Stimulated activated naive CD4-positive, alpha-beta T cell treated with Interleukin-2 at 50 U/mL for 16 hours (primary cell): ENCODE measurements around the gene CPNE5.
A peak's percentile ranks its signal among the peaks of the same experiment; 100 is the strongest.

Source experiments
- DNase-seq: peaks from one replicate; lab custom pipeline; 2025; lab: John Stamatoyannopoulos, UW

Gene CPNE5

DNA sequence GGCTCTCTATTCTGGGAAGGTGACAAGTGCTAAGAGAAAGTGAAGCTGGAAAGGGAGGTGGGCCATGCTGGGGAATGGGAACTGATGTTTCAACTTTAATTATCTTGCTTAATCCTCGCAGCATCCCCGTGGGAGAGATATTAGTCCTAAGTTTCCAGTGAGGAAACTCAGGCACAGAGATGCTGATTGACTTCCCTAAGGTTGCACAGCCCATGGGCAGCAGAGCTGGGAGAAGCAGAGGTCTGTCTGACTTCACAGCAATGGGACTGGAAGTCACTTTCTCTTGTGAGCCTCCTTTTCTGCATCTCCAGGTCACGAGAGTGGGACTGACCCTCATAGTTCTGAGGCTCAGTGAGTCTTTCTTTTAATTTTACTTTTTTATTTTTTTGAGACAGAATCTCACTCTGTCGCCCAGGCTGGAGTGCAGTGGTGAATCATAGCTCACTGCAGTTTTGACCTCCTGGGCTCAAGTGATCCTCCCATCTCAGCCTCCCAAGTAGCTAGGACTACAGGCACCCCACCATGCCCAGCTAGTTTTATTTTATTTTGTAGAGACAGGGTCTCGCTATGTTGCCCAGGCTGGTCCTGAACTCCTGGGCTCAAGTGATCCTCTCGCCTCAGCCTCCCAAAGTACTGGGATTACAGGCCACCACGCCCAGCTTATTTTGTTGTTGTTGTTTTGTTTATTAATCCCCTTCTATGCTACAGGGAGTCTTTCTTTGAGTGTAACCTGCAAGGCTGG lies 139.0 kb downstream of the CPNE5 start:
- DNase-seq: no peak

DNA sequence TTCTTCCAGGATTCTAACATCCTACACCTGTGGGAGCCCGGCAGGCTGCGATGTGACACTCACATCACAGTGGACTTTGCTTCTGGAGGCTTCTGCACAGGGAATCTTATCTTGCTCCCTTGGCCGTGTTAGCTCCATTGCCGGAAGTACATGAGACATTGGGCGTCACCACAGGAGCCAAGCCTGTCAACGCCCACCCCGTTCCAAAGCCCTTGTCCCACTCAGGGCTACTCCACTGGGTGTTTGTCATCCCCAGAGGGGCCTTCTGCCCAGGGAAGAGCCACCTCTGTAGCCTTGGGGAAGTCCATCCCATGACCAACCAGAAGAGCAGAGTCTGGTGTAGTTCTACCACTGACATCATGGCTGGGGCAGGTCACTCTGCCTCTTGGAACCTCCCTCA lies 139.9 kb downstream of the CPNE5 start:
- DNase-seq: no peak

DNA sequence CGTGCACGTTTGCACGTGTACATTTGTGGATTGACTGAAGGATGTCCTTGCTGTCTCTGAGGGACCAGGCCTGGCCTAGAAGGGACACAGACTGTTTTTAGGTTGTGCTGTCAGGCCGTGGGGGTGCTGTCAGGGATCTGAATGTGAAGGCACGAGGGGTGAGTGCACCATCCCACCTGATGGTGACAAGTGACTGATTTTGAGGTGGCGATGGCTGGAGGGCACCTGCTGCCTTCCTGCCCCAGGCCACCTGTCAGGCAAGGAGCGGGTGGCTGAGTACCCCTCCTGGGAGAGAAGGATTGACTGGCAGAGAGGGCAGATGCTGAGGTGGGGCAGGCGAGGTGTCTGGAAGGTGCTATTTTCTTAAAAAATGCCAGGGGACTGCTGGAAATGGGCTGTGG lies 140.4 kb downstream of the CPNE5 start:
- DNase-seq: no peak

DNA sequence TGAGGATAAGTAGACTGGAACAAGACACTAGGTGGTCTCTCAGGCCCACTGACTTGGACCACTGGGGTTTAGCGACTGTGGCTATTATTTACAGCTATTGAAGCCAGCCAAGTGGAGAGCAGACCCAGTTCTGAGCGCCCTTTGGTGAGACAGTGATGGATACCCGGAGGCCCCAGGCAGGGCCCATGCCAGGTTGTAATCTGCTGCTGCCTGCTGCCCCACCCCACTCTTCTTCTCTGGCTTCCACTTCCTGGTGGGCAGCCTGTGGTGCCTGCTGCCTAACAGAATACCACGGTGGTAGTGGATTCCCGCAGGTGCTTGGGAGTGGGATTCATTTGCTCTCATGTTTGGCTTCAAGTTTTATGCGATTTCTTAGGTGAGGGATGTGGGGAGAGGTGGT lies 141.0 kb downstream of the CPNE5 start:
- DNase-seq: no peak

DNA sequence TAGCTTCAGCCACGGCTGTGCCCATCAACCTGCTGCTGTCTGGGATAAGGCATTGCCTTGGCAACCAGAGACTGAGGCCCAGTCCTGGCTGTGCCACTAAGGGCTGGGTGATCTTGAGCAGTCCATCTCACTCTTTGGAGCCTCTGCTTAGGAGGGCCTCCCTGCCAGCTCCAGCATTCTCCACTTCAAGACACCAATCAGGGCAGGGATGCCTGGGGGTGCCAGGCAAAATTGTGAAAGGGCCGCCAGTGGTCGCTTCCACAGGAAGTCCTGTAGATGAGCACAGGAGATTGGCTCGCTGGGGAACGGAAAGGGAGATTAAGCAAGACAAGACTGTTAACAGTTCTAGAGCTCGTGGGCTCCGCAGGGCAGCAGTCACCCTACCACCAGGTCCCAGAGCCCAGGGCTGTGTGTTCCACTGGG lies 141.8 kb downstream of the CPNE5 start, which contains the start of gene RAB44:
TSS of gene RAB44 (plus strand) at position 346 of the 423 bp plus-strand sequence. CDS start 6,410 bp downstream, outside the sequence.
- no peak for DNase-seq

DNA sequence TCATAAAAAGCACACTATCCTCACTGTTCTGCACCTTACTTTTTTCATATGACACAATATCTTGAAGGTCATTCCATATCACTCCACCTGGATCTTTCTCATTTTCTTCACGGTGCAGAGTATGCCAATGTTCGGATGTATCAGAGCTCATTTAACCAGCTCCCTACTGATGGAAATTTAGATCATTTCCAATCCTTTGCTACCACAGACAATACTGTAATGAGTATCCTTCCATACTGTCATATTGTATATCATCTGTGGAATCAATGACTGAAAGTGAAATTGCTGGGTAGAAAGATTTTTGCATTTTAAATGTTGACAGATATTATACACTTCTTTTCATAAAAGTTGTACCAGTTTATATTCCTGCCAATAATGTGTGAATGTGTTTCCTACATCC lies 143.8 kb downstream of the CPNE5 start:
- DNase-seq: no peak

DNA sequence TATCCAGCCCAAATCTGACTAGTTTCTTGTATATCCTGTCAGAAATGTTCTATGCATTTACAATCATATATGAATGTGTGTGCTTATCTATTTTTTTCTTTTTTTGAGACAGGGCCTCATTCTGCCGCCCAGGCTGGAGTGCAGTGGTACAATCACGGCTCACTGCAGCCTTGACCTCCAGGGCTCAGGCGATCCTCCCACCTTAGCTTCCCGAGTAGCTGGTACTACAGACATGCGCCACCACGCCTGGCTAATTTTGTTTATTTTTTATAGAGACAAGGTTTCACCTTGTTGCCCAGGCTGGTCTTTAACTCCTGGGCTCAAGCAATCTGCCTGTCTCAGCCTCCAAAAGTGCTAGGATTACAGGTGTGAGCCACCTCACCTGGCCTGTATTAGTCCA lies 144.6 kb downstream of the CPNE5 start:
- DNase-seq: no peak

DNA sequence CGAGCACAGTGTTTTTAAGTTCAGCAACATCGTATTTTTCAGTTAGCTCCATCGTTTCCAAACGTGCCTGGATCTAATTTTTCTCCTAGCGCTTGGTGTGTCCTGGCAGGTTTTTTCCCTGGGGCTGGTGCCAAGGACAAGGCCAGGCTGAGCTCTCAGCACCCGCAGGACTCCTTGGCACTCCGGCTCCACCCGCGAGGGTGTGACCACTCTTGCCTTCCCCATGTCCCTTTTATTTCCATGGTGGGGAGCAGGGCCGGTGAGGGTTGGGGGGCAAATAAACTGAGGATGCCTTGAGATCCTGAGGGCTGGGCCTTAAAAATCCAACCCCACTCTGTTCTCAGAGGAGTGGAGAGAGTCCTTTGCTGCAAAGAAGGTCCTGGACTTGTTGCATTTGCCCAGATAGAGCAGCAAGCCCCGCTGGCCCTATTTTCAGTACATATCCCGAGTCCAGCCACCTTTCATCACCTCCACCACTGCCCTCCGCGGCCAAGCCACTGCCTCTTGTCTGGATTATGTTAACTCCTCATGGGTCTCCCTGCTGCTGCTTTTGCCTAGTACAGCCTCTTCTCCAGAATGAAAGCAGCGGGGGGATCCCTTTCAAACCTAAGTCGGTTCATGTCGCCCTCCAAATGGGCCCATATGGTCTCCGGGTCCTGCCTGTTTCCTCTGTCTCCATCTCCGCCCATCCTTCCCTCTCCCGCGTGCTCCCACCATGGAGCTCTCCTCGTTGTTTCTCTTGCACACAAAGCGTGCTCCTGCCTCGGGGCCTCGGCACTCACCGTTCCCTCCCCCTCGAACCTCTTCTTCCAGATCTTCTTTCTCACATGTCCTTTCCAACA lies 146.2 kb downstream of the CPNE5 start:
- no peak for DNase-seq

DNA sequence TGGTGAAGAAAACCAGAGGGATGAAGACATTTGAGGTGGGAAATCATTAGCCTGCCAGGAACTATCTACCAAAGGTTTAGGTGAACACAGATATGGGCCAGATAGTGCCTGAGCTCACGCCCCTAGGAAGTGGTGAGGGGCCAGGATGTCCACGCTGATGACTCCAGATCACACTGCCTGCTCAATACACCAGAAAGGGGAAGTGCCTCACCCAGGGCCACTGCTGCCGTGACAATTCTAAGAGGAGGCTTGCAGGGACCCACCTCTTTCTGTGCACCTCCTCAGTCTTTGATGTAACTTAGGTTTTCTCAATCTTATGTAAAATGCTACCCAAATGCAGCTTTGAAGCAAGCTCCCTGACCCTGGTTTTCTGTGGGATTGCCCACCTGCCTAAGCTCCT lies 147.0 kb downstream of the CPNE5 start:
- DNase-seq: peak; percentile 15

DNA sequence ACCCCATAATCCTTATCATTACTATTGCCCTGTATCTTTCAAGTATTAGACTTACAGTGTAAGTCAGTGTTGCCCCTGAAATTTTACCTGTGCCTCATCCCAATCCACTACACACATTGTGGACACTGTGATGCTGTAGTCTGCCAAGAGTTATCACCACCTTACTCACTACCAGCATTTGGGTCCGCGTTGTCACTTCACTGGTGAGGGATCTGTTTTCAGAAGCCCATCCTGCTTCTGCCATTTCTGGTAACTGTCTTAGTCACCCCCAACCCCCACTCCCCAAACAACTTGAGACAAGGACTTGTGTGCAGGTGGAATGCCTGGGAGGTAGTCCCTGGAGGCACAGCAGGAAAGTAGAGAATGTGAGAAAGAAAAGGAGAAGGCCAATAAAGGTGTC lies 147.6 kb downstream of the CPNE5 start:
- DNase-seq: no peak

DNA sequence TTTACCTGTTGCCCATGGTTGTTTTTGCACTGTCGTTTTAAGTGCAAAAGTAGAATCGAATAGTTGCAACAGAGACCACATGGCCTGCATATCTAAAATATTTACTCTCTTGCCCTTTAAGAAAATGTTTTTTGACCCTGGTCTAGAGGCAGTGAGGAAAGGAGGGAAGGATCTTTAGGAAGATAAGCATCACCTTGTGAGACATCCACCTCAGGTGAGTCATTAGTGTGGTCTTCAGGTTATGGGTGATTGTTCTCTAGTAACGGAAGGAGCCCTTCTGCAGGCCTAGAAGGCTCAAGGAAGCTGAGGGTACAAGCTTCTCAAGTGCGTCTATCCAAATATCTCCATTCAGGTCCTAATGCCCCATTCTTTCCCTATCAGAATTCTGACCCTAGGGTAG lies 148.2 kb downstream of the CPNE5 start:
- no peak for DNase-seq
